SHP77 (cell line): Measurements from ENCODE around the gene SPCS3.
A peak's percentile ranks its signal among the peaks of the same experiment; 100 is the strongest.
"Not testable (repeated sequence)": the region's sequence is repeated elsewhere in the genome, so short reads cannot be mapped to it uniquely, and the experiment has no call there.

Experiments used
- DNase-seq, 2 experiments: peaks; one replicate each; lab custom pipeline; 2025; lab: John Stamatoyannopoulos, UW

Gene SPCS3

GRCh38 chr4:176303938-176304337 is 15.8 kb upstream of the SPCS3 start:
- no peak for DNase-seq

- DNase-seq = no peak
Observed at GRCh38 chr4:176306837-176307665, 12.7 kb upstream of the SPCS3 start.

DNA sequence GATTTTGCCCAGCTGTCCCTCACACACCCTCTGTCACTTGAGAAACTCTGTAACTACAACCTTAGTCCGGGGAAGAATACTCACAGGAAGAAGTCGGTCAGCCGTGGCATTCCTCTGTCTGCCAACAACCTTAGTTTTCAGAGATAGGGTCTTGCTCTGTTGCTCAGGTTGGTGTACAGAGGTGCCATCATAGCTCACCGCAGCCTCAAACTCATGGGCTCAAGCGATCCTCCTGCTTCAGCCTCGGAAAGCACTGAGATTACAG is 12.2 kb upstream of the SPCS3 start:
- no peak for DNase-seq

GRCh38 chr4:176308441-176308840 is 11.3 kb upstream of the SPCS3 start:
- DNase-seq = no peak

DNA sequence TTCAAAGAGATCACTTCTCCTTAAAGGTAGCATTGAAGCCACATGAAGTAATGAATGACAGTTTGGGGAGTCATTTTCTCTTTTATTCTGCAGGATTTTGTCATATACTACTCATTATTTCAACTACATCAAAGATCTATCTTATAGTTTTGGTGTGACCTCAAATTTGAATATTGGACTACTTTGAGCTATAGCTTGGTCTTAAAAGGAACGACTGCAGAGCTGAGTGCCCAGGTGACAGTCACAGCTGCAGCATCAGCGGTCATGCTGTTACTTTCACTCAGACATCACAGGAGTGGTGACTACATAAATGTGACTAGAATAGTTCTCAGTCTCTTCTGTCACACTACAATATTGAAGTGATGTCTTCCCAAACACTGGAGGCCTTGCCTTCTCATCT is 10.7 kb upstream of the SPCS3 start:
- DNase-seq = no peak

DNA sequence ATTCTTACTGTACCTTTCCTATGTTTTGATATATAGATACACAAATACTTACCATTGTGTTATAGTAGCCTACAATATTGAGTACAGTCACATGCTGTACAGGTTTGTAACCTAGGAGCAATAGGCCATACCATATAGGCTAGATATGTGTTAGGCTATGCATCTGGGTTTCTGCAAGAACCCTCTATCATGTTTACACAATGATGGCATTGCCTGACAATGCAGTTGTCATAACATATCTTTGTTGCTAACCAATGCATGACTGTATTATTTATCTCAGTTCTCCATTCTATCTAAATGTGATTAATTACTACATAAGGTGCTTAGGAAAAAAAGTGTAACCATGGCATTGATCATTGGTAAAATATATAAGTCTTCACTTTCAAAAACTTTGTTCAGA is 10.0 kb upstream of the SPCS3 start:
- no peak for DNase-seq

GRCh38 chr4:176313596-176314336 is 6.0 kb upstream of the SPCS3 start:
- DNase-seq = no peak

- DNase-seq = no peak
Observed at GRCh38 chr4:176319151-176319703, 539 bp upstream of the SPCS3 start.

DNA sequence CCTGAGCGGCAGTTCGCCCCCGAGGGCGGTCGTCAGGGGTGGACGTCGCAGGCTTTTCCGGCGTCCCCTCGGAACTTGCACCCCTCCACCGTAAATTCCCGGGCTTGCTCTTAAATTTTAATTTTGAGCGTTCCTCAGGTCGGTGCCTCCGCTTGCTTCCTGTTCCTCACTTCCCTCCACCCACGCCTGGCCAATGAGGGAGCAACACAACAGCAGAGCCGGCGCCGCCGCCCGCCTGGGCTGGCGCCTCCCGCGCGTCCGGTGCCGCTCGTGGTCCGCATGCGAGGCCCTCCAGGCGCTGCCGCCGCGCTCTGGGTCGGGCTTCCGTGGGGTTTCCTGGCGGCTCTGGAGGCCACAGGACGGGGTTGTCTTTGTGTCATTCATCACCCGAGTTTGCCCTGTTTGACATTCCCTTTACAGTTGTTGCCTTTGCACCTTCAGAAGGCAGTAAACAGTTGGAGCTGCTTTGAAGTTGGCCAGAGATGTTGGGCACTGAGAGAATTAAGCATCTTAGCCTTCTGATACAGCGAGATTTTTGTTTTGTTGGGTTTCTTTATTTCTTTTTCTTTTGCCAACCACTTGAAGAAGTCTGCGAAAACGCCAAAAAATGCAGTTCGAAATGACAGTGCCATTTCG is 692 bp downstream of the SPCS3 start:
- peak in 1 of 2 experiments; percentile 40 for DNase-seq

- DNase-seq = no peak
Observed at GRCh38 chr4:176320976-176321361, 1.2 kb downstream of the SPCS3 start.

DNA sequence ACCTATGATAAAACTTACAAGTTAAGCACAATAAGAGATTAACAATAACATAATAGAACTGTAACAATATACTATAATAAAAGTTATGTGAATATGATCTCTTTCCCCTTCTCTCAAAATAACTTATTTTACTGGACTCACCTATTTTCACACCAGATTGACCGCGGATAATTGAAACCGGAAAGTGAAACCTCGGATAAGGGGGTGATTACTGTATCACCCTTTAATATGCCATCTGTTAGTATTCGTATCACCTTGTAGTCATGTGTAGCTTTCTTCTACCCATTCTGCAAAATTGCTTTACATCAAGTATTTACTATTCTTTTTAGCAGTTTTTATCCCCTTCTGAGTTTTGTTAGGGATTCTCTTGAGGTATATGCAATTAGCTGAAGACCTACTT is 1.8 kb downstream of the SPCS3 start:
- no peak for DNase-seq

DNA sequence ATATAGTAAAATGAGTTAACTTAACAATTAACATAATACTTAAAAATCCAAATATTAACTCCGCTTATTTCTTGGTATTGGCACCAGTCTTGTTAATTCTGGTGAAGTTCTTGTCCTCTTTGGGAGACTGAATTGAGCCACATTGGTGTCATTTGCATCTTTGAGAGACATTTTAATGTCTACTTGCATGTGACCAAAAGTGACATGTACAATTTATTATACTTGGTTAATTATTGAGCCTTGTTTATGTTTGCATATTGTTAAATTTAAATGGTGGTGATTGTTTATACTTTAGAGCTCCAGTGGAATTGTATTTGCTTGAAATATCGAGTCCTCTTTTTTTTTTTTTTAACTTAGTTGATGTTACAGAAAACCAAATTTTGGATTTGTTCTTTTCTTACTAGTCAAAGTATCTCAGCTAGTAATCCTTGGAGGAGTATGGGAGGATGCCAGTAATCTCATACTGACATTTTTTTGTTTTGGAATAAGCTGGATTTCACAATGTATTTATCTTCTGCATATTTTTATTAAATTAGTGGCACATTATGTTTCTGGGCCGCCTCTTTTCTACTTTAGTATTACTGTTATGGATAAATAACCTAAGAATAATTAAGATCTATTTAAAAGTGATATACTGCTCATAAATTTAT is 3.9 kb downstream of the SPCS3 start:
- DNase-seq = no peak

- not testable (repeated sequence) for DNase-seq
Observed at GRCh38 chr4:176324876-176325275, 5.1 kb downstream of the SPCS3 start.

DNA sequence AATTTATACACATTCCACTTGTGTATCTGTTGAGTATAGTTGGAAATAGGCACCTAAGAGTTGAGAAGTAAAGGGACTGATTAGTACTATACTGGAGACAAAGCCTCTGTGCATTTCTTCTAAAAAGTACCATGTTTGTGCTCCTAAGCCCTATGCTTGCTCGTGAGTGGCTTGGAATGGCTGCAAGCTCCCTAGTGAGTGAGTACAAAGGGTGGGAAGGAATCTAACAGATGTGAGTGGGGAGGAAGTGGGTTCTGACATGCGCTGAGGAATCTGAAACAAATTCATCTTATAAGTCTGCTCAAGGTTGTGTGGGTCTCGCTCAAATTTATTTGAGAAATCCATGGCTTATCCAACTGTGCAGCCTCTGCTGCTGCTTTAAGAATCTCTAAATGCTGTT is 13.3 kb downstream of the SPCS3 start:
- DNase-seq = no peak

- DNase-seq = no peak
Observed at GRCh38 chr4:176334066-176334465, 14.3 kb downstream of the SPCS3 start.

GRCh38 chr4:176335421-176335820 is 15.7 kb downstream of the SPCS3 start:
- DNase-seq = no peak

DNA sequence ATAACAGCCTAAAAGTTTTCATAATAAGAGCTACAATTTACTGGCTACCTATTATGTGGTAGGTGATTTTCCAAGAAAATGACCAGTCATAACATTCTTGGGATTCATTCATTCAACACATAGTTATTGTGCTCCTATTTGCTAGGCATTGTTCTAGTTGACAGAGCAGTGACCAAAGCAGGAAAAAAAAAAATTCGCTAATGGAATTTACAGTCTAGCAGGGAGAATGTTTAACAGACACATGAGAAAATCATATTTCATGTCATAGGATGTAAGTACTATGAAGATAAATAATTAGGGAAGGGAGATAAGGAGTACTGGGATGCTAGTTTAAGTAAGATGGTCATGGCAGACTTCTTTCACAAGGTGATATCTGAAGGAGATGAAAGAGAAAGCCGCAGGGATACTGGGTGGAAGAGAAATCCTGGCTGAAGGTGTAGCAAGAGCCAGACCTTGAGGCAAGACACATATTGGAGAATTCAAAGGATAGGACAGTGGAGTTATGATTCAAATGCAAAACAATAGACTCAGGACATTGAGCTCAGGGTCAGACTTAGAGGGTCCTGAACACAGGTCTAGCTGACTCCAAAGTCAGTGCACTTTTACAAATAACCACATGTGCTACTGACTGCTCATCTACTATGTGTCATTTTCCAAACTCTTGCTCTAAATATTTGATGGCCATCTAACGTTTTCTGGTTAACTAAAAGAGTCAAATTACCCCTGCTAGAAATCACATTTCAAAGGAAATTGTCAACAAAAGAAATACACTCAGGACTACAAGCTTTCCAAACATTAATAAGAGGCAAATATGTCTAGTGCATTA is 20.4 kb downstream of the SPCS3 start:
- DNase-seq = no peak

GRCh38 chr4:176340871-176341685 is 21.3 kb downstream of the SPCS3 start:
- DNase-seq = no peak

GRCh38 chr4:176342384-176342783 is 22.6 kb downstream of the SPCS3 start:
- DNase-seq = no peak

DNA sequence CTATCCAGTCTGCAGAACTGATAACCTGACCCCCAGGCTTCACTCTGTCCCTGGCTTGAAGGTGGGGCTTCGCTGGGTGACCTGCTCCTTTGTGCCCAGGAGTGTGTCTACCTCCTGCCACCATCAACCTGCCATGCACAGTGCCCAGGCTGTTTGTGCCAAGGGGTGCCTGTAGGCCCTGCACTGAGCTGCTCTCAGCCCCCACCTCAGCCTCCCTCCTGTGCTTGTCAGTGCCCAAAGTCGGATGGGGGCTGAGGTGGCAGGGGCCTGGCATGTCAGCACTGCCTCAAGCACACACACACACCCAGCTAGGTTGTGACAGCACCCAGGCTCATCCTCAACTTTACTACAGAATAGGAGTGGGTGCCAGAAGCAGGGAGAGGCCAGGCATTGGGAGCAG is 23.5 kb downstream of the SPCS3 start:
- no peak for DNase-seq

- not testable (repeated sequence) for DNase-seq
Observed at GRCh38 chr4:176345346-176345745, 25.6 kb downstream of the SPCS3 start.
